HG03175 (cell line): ENCODE results near the gene KCNH2.
"Not testable (repeated sequence)": the region's sequence is repeated elsewhere in the genome, so short reads cannot be mapped to it uniquely, and the experiment has no call there.

Experiments used
- ATAC-seq: cut with Tn5 transposase; IDR thresholded peaks from one replicate; pipeline ENCODE4 v1.9.1; 2021; ENCODE audit warnings: mild to moderate bottlenecking, moderate library complexity; ENCODE audit not compliant: unreplicated experiment

The KCNH2 gene

DNA sequence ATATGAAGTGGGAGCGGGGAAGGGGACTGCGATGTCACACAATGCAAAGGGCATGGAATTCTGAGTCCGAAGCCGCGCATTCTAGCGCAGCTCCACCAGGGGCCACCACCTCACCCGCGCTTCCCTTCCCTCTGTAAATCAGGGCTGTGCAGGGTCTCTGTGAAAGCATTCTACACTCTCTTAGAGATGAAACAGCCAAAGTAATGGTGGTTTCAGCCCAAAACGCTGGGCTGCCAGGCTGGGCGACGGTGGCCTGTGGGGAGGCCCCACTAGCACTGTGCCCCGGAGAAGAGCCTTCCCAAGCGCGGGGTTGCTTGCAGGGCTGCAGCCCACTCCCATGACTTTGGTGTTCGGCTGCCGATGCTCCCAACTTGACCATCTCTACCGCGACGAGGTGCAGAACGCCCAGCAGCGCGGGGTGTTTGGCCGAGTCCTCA is 34.8 kb upstream of the KCNH2 start:
- no peak for ATAC-seq

GRCh38 chr7:151012031-151012692 is 34.0 kb upstream of the KCNH2 start:
- ATAC-seq: no peak

- not testable (repeated sequence) for ATAC-seq
Observed at GRCh38 chr7:151011616-151012015, 33.5 kb upstream of the KCNH2 start.

DNA sequence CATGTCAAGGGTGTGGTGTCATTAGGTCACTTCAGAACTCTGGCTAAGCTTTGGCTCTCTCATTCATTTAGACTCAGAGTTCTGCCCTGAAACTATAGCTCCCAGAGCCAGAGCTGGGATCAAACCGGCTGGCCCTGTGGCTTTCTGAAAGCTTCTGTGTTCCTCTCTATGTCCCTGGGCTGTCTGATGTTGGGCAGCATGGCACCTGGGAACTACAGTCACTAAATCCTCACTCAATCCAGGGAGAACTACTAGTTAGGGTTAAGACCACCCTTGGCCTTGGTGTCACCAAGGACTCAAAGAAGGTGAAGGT is 32.9 kb upstream of the KCNH2 start:
- no peak for ATAC-seq

- no peak for ATAC-seq
Observed at GRCh38 chr7:151010307-151011096, 32.4 kb upstream of the KCNH2 start.

- no peak for ATAC-seq
Observed at GRCh38 chr7:151010037-151010306, 31.9 kb upstream of the KCNH2 start.

GRCh38 chr7:151009327-151010036 is 31.4 kb upstream of the KCNH2 start:
- ATAC-seq: no peak

DNA sequence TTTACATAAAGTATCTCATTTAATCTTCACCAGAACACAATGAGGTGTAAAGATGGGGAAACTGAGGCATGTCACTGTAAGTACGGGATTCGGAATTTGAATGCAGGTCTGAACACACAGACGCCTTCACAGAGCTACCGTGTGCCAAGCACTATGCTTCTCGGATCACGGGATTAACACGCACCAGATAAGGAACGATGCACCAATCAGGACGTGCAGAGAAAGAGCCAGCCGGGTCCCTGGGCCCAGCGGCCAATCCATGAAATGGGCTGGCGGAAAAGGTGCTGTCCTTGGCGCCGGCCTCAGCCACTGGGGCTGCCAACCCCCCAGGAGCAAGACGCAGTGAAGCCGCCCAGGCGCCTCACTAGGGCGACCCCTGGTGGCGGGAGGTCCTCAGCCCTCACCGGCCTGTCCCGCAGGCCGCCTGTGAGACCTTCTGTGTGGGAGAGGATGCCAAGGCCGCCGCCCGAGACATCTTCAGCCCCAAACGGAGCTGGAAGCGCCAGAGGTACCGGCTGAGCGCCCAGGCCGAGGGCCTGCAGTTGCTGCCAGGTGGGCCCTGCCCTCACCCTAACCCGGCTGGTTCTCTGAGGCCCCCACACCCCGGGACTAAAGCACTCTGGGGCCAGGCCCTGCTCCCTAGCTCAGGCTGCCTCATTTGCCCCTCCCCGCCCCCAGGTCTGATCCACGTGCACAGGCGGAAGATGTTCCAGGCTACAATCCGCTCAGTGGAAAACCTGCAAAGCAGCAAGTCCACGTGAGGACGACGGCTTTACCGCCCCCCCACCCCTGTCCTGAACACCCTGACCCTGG is 30.6 kb upstream of the KCNH2 start:
- no peak for ATAC-seq

GRCh38 chr7:151008143-151008510 is 30.0 kb upstream of the KCNH2 start:
- no peak for ATAC-seq

- ATAC-seq: no peak
Observed at GRCh38 chr7:151007469-151007898, 29.4 kb upstream of the KCNH2 start.

GRCh38 chr7:151006590-151007300 is 28.6 kb upstream of the KCNH2 start:
- no peak for ATAC-seq

DNA sequence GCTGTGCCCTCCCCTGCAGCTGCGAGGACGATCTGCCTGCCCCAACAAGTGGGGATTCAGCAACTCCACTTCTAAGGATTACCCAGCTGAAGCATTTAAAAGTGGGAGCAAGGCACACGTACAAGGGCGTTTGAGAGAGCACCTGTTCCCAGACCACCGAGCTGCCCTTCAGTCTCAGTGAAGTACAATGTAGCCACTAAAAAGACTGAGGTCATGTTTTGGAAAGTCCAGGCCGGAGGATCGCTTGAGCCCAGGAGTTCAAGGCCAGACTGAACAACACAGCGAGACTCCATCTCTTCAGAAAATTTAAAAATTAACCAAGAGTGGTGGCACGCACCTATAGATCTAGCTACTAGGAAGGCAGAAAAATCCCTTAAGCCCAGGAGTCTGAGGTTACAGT is 27.4 kb upstream of the KCNH2 start:
- ATAC-seq: no peak

- no peak for ATAC-seq
Observed at GRCh38 chr7:151003572-151003971, 25.5 kb upstream of the KCNH2 start.

DNA sequence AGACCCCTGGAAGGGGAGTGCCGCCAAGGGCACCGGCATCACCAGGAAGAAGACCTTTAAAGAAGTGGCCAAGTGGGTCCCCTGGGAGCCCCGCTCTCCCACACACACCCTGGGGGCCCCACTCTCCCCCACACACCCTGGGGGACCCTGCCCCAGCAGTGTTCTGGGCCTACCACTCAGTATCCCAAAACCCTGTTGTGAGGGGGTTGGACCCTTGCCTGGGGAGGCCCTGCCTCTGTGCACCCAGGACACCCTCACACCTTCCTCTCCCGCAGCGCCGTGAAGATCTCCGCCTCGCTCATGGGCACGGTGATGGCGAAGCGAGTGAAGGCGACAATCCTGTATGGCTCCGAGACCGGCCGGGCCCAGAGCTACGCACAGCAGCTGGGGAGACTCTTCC is 23.4 kb upstream of the KCNH2 start:
- ATAC-seq: no peak

DNA sequence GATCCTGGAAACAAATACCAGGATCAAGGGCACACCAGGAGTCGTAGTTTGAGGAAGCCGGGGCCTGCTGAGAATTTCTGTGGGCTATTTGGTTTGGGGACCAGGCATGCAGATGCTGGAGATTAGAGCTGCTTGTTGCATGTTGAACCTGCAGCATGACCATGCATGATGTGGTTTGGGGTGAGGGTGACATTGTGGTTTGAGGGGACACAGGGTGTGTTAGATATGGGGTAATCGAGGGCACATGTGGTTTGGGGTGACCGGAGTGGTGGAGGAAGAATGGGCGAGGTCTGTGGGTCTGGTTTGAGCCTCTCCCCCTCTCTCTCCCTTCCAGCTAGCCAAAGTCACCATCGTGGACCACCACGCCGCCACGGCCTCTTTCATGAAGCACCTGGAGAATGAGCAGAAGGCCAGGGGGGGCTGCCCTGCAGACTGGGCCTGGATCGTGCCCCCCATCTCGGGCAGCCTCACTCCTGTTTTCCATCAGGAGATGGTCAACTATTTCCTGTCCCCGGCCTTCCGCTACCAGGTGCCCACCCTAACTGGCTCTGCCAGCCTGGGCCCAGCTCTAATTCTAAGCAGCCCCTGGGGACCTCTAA is 22.9 kb upstream of the KCNH2 start:
- no peak for ATAC-seq

DNA sequence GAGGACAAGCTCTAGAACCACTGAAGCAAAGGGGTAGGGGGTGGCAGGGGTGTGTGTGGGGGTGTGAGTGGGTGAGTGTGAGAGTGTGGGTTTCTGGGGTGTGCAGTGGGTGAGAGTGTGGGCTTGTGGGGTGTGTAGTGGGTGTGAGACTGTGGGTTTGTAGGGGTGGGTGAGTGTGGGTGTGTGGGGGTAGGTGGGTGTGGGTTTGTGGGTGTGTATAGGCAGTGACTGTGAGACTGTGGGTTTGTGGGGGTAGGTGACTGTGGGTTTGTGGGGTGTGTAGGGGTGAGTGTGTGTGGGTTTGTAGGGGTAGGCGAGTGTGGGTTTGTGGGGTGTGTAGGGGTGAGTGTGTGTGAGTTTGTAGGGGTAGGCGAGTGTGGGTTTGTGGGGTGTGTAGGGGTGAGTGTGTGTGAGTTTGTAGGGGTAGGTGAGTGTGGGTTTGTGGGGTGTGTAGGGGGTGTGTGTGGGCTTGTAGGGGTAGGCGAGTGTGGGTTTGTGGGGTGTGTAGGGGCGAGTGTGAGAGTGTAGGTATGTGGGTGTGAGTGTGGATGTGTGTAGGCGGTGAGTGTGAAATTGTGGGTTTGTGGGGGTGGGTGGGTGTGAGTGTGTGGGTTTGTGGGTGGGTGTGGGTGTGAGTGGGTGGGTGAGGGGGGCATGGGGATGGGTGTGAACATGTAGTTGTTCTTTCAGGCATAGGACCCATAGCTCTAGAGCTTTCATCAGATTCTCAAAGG is 21.5 kb upstream of the KCNH2 start:
- ATAC-seq: no peak

DNA sequence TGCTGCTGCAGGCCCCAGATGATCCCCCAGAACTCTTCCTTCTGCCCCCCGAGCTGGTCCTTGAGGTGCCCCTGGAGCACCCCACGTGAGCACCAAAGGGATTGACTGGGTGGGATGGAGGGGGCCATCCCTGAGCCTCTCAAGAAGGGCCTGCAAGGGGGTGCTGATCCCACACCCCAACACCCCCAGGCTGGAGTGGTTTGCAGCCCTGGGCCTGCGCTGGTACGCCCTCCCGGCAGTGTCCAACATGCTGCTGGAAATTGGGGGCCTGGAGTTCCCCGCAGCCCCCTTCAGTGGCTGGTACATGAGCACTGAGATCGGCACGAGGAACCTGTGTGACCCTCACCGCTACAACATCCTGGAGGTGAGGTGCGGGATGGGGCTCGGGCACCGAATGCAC is 20.9 kb upstream of the KCNH2 start:
- ATAC-seq: no peak

DNA sequence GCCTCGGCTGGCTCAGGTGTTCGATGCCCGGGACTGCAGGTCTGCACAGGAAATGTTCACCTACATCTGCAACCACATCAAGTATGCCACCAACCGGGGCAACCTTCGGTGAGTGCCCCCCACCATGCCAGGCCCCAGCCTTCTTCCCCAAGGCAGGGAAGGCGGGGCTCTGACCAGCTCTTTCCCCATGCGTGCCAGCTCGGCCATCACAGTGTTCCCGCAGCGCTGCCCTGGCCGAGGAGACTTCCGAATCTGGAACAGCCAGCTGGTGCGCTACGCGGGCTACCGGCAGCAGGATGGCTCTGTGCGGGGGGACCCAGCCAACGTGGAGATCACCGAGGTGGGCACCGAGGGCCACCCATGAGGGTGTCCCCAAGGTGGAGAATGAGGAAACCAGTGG is 20.2 kb upstream of the KCNH2 start:
- no peak for ATAC-seq

DNA sequence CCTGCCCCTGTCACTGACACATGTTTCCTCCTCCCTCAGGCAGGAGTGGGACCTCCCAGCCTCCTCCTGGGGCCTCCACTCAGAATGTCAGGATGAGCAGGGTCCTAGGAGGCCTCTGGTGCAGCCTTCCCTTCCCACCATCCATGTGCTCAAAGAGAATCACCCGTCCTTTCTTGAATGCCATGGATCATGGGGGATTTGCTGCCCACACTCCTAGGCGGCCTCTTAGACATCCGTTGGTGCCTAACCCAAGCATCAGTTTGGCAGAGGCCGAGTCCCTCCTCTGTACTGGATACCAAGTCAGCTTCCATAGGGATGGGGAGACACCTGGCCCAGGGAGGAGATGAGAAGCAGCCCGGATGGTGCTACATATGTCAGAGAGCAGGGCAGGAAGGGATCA is 19.7 kb upstream of the KCNH2 start:
- no peak for ATAC-seq

DNA sequence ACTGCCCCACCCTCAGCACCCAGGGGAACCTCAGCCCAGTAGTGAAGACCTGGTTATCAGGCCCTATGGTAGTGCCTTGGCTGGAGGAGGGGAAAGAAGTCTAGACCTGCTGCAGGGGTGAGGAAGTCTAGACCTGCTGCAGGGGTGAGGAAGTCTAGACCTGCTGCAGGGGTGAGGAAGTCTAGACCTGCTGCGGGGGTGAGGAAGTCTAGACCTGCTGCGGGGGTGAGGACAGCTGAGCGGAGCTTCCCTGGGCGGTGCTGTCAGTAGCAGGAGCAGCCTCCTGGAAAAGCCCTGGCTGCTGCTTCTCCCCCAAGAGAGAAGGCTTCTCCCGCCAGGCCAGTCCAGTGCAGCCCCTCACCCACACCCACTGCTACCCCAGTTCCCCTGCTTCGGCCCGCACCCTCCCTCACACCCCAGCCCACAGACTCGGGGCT is 19.0 kb upstream of the KCNH2 start:
- no peak for ATAC-seq
